Measurements from ENCODE around the gene RNF112. TPM values are rescaled to one million over a fixed set of nuclear protein-coding genes. Genes with fewer than 3 reads are reported as not detected.

RNF112 gene
- total RNA-seq, 1 donor from 2014 or later: 1.6 TPM

GRCh38 chr17:19408346-19408710, 2.7 kb upstream of the RNF112 start:
- DNase-seq: no peak
- no peaks in the 10 kb centered on the region for H3K36me3 ChIP-seq
- intact Hi-C loops (cut with micrococcal nuclease): no loop called here
- H3K4me1 ChIP-seq: peaks cover 6% of the 10 kb centered on the region
- H3K4me3 ChIP-seq: no peak overlapping the region
- no peaks in the 10 kb centered on the region for H3K9me3 ChIP-seq (replicated peaks)
- no peak overlapping the region for H3K27ac ChIP-seq (replicated peaks)
- no peaks in the 10 kb centered on the region for H3K27me3 ChIP-seq (ENCODE audit: low read depth)
- TF ChIP-seq CTCF (IDR thresholded peaks at IDR 0.05; ENCODE audit: borderline replicate concordance): no peak

- no peak overlapping the region for H3K4me3 ChIP-seq
- no peaks in the 10 kb centered on the region for H3K36me3 ChIP-seq
- intact Hi-C loops (cut with micrococcal nuclease): no loop called here
- TF ChIP-seq CTCF (IDR thresholded peaks at IDR 0.05; ENCODE audit: borderline replicate concordance): no peak
- H3K9me3 ChIP-seq (replicated peaks): no peaks in the 10 kb centered on the region
- DNase-seq: no peak
- H3K4me1 ChIP-seq: peaks cover 6% of the 10 kb centered on the region
- H3K27me3 ChIP-seq (ENCODE audit: low read depth): no peaks in the 10 kb centered on the region
- no peak overlapping the region for H3K27ac ChIP-seq (replicated peaks)
These were observed 2.0 kb upstream of the RNF112 start for GRCh38 chr17:19409066-19409465.

GRCh38 chr17:19409509-19409908, 1.5 kb upstream of the RNF112 start:
- intact Hi-C loops (cut with micrococcal nuclease): no loop called here
- H3K27me3 ChIP-seq (ENCODE audit: low read depth): no peaks in the 10 kb centered on the region
- no peak for TF ChIP-seq CTCF (IDR thresholded peaks at IDR 0.05; ENCODE audit: borderline replicate concordance)
- DNase-seq: no peak
- no peak overlapping the region for H3K27ac ChIP-seq (replicated peaks)
- H3K9me3 ChIP-seq (replicated peaks): no peaks in the 10 kb centered on the region
- no peak overlapping the region for H3K4me3 ChIP-seq
- H3K36me3 ChIP-seq: no peaks in the 10 kb centered on the region
- H3K4me1 ChIP-seq: peaks cover 6% of the 10 kb centered on the region

GRCh38 chr17:19410091-19410490, 941 bp upstream of the RNF112 start:
- no peak for DNase-seq
- Histone ChIP-seq H3K4me3 (no peak overlapping the region), H3K36me3 (no peaks in the 10 kb centered on the region), H3K9me3 (replicated peaks) (no peaks in the 10 kb centered on the region), H3K27me3 (ENCODE audit: low read depth) (no peaks in the 10 kb centered on the region), H3K27ac (replicated peaks) (no peak overlapping the region), H3K4me1 (peaks cover 6% of the 10 kb centered on the region)
- intact Hi-C loops (cut with micrococcal nuclease): no loop called here
- TF ChIP-seq CTCF (IDR thresholded peaks at IDR 0.05; ENCODE audit: borderline replicate concordance): no peak

- Histone ChIP-seq H3K9me3 (replicated peaks) (no peaks in the 10 kb centered on the region), H3K4me3 (peak overlapping the region; percentile 55), H3K27ac (replicated peaks) (peak overlapping the region; percentile 8), H3K36me3 (no peaks in the 10 kb centered on the region), H3K27me3 (ENCODE audit: low read depth) (no peaks in the 10 kb centered on the region), H3K4me1 (peaks cover 6% of the 10 kb centered on the region)
- DNase-seq: no peak
- intact Hi-C loops (cut with micrococcal nuclease): no loop called here
- no peak for TF ChIP-seq CTCF (IDR thresholded peaks at IDR 0.05; ENCODE audit: borderline replicate concordance)
These were observed 599 bp downstream of the RNF112 start for GRCh38 chr17:19411631-19412030.

- H3K27ac ChIP-seq (replicated peaks): no peak overlapping the region
- H3K27me3 ChIP-seq (ENCODE audit: low read depth): no peaks in the 10 kb centered on the region
- intact Hi-C loops (cut with micrococcal nuclease): no loop called here
- H3K9me3 ChIP-seq (replicated peaks): no peaks in the 10 kb centered on the region
- H3K4me1 ChIP-seq: peaks cover 6% of the 10 kb centered on the region
- TF ChIP-seq CTCF (IDR thresholded peaks at IDR 0.05; ENCODE audit: borderline replicate concordance): no peak
- DNase-seq: no peak
- no peak overlapping the region for H3K4me3 ChIP-seq
- H3K36me3 ChIP-seq: no peaks in the 10 kb centered on the region
These were observed 1.5 kb downstream of the RNF112 start for GRCh38 chr17:19412510-19412909.
